HG03064 (cell line): ENCODE data around the gene SETBP1.

Experiments
- ATAC-seq: cut with Tn5 transposase; IDR thresholded peaks from one replicate; pipeline ENCODE4 v1.9.1; 2021; ENCODE audit warnings: low read depth; ENCODE audit not compliant: unreplicated experiment

SETBP1 gene

GRCh38 chr18:44702594-44702993 lies 21.9 kb downstream of the SETBP1 start:
- no peak for ATAC-seq

- no peak for ATAC-seq
These were observed 23.6 kb downstream of the SETBP1 start for GRCh38 chr18:44704135-44704789.

DNA sequence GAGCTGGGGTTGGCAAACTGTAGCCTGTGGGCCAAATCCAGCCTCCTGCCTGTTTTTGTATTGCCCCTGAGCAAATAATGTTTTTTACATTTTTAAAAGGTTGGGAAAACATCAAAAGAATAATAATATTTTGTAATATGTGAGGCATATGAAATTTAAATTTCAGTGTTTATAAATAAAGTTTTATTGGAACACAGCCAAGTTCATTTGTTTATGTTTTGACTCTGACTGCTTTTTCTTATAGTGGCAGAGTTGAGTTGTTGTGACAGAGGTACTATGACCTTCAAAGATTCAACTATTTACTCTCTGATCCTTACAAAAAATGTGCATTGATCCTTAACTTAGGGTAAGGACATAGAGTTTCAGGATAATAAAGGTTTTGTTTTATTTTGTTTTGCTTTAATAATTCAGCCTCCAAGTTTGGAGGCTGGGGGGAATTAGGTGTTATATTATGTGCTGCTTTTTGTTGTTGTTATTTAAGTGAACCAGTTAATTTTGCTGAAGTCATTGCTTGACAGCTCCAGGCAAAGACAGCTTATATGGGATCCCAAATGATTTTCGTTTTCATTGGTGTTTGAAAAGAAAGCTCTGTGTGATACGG lies 24.5 kb downstream of the SETBP1 start:
- ATAC-seq: no peak

GRCh38 chr18:44708451-44709083 lies 27.9 kb downstream of the SETBP1 start:
- no peak for ATAC-seq

DNA sequence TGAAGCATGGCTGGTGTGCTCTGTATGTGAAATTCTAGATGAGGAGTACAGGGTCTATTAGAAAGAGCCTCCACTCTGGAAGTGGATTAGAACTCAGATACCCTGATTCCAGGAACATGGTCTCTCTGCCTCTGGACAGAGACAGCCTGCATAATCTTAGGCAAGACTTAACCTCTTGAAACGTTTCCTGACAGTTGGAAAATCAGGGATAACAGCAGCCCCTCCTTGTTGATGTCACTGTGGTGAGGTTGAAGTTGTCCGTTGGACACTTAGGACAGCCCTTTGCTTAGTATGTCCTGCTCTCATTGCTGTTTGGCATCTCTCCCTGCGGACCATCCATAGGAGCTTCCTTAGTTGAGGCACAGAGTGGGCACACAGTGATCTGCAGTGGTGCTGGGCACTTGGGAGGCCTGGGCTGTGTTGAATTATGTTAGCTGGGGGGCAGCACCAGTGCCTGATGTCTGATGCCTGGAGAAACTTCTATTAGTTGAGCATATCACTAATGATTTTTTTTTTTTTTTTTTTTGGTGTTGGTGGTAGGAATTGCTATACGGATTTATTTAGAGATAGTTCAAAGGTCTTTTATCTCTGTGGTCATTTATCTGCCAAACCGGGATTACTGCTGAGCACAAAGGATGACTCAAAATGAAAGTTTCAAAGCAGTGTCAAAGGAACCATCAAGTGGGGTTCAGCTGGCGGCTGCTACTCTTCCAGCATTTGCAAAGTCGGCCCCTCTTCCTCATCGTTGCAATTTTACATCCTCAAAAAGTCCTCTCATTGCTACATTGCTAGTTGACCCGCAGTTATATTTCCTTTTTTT lies 28.8 kb downstream of the SETBP1 start:
- ATAC-seq: peak; percentile 96

- no peak for ATAC-seq
These were observed 30.2 kb downstream of the SETBP1 start for GRCh38 chr18:44710931-44711330.

GRCh38 chr18:44712025-44712424 lies 31.3 kb downstream of the SETBP1 start:
- ATAC-seq: no peak

DNA sequence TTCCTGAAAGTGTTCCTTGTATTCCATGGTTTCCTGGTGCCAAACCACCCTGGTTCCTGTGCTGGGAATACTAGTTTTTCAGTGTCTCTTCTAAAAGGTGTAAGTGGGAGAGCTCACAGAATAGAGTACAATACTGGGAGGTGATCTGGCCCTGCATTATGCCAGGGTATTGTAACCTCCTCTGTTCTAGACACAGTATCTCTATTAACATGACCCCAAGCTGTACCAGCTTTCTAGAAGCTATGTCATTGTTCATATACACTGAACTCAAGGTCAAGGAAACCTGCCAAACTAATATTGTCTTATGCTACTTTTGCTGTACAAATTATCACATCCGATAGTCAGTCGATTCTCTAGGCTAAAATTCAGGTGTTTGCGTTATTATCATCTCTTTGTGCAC lies 32.7 kb downstream of the SETBP1 start:
- no peak for ATAC-seq

DNA sequence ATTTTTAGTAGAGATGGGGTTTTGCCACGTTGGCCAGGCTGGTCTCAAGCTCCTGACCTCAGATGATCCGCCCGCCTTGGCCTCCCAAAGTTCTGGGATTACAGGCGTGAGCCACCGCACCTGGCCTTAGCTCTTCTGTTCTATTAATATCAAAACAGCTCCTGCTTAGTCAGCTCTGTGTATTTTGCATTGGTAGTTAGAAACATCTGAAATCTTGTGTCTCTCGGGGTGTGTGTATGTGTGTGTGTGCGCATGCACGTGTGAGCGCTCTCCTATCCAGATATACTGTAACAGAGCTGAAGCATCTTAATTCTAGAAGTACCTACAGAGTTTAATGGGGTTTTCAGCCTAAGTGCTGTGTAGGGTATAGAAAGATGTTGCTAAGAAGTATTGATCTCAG lies 33.7 kb downstream of the SETBP1 start:
- no peak for ATAC-seq

- no peak for ATAC-seq
These were observed 34.6 kb downstream of the SETBP1 start for GRCh38 chr18:44715245-44715644.

DNA sequence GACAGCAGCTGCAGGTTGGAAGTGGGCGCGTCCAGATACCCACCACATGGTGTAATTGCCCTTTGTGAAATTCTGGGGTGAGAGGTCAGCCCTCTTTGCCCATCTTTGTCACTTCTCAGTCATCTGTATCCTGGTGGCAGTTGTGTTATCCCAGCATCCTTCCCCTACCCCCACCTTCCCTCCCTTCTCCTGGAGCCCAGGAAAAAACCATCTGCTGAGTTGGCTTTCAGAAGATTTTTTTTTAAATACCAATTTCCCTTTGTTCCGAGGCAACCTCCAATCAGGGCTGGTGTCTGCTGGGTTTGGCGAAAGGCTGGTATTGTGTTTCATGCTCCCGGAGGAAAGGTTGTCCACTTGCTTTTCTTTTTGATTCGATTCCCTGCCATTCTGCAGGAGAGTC lies 35.2 kb downstream of the SETBP1 start:
- no peak for ATAC-seq

DNA sequence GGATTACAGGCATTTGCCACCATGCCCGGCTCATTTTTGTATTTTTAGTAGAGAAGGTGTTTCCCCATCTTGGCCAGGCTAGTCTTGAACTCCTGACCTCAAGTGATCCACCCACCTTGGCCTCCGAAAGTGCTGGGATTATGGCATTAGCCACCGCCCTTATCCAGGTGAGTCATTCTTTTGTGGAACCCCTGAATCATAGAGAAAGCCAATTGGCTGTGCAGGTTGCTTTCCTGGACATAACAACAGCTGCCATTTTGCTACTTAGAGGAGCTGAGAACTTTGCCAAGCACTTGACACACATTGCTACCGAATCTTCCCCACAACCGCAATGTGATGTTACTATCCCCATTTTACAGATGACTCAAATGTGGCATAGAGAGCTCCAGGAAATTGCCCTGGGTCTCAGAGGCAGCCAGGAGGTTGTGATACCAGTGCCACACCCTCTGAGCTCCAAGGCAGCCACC lies 36.0 kb downstream of the SETBP1 start:
- ATAC-seq: no peak

GRCh38 chr18:44719519-44720060 lies 38.9 kb downstream of the SETBP1 start:
- no peak for ATAC-seq

GRCh38 chr18:44721748-44722147 lies 41.1 kb downstream of the SETBP1 start:
- ATAC-seq: peak; percentile 42

DNA sequence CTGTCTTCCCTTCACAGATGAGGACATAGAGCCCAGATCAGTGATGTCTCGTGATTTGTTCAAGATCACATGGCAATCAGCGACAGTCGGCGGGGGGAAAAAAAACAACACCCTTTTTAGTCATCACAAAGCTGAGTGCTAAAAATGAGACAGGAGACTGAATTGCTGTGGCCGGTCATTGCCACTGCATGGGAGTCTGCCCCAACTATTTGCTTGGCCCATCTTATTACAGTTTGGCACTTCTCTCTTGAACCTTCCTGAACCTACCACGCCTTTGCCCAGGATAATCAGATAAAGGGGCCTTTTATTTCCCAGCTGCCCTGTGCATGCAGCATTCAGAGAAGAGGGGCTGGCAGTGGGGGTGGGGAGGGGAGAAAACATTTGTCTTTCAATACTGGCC lies 42.7 kb downstream of the SETBP1 start:
- ATAC-seq: no peak

GRCh38 chr18:44724105-44724778 lies 43.6 kb downstream of the SETBP1 start:
- ATAC-seq: no peak

- peak; percentile 59 for ATAC-seq
These were observed 44.8 kb downstream of the SETBP1 start for GRCh38 chr18:44725300-44726058.

DNA sequence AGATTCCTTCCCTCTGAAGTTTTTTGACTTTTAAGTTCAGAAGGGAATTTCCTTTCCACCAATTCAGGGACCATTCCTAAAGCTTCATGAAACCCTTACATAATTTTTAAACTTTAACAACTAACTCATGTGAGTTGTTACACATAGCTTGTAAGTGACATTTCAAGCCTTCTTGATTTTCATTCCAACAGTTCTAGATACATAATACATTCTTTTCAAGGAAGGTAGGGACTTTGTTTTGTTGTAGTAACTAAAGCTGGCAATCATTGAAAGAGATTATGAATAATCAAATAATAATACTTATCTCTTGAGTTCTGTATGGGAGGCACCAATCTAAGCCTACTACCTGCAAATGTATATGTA lies 45.4 kb downstream of the SETBP1 start:
- no peak for ATAC-seq

GRCh38 chr18:44727291-44727690 lies 46.6 kb downstream of the SETBP1 start:
- ATAC-seq: no peak

GRCh38 chr18:44729631-44730101 lies 49.0 kb downstream of the SETBP1 start:
- ATAC-seq: no peak
